SJSA1 (cell line): Measurements from ENCODE around the gene ZSCAN25. TPM values are rescaled to one million over a fixed set of nuclear protein-coding genes. Genes with fewer than 3 reads are reported as not detected.
"Not testable (repeated sequence)": the region's sequence is repeated elsewhere in the genome, so short reads cannot be mapped to it uniquely, and the experiment has no call there.

Experiments used
- DNase-seq, 2 experiments: peaks; one replicate each; pipeline ENCODE4 v3.0.0-alpha.2; 2015 to 2020; ENCODE audit warnings: low spot score in 2 of 2, low read depth in 1 of 2
- H3K27ac ChIP-seq: fragments of 250-450 bp; sonication (Bioruptor Pico); 2 replicates; pipeline ENCODE4 v1.5.1; 2020; ENCODE audit warnings: mild to moderate bottlenecking, moderate library complexity
- H3K27me3 ChIP-seq: fragments of 250-450 bp; sonication (Bioruptor Pico); replicated peaks from 2 replicates; pipeline ENCODE4 v1.5.1; 2020; ENCODE audit warnings: mild to moderate bottlenecking, moderate library complexity
- H3K36me3 ChIP-seq: fragments of 250-450 bp; sonication (Bioruptor Pico); 2 replicates; pipeline ENCODE4 v1.5.1; 2020; ENCODE audit warnings: mild to moderate bottlenecking
- H3K4me1 ChIP-seq: fragments of 250-450 bp; sonication (Bioruptor Pico); replicated peaks from 2 replicates; pipeline ENCODE4 v1.6.1; 2021; ENCODE audit warnings: mild to moderate bottlenecking
- H3K4me3 ChIP-seq: fragments of 250-450 bp; sonication (Bioruptor Pico); 2 replicates; pipeline ENCODE4 v1.5.1; 2020; ENCODE audit warnings: mild to moderate bottlenecking
- H3K9me3 ChIP-seq: fragments of 250-450 bp; sonication (Bioruptor Pico); replicated peaks from 2 replicates; pipeline ENCODE4 v1.5.1; 2020; ENCODE audit warnings: mild to moderate bottlenecking
- total RNA-seq: library from RNA; depleted of rRNA; stranded (reverse); fragments of >200 nt; shearing (Covaris generic); gene quantifications from 2 replicates; pipeline ENCODE4 v1.2.3, GENCODE V29; 2014

ZSCAN25 gene
- total RNA-seq, 1 experiment from 2014 or later, result 28.3 TPM

DNA sequence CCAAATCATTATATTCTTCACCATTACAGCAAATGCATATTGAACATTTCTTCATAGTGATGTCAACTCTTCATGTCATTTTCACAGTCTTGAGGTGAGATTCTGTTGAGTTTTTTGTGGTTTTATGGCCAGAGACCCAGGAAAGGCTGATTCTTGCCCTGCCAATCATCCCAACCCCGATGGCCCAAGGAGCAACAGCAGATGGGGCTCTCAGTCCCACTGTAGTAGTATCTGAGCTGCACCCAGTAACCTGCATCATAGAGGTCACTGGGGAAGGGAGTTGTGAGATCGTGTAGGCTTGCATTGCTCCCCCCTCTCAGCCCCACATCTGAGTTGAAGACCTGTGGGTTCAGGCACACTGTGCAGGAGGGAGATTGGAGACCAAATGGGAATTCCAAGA, 26.7 kb downstream of the ZSCAN25 start:
- Histone ChIP-seq H3K36me3 (peaks cover 6% of the 10 kb centered on the region), H3K4me3 (no peak overlapping the region), H3K9me3 (no peaks in the 10 kb centered on the region), H3K4me1 (no peaks in the 10 kb centered on the region), H3K27me3 (no peaks in the 10 kb centered on the region), H3K27ac (no peak overlapping the region)
- no peak for DNase-seq

DNA sequence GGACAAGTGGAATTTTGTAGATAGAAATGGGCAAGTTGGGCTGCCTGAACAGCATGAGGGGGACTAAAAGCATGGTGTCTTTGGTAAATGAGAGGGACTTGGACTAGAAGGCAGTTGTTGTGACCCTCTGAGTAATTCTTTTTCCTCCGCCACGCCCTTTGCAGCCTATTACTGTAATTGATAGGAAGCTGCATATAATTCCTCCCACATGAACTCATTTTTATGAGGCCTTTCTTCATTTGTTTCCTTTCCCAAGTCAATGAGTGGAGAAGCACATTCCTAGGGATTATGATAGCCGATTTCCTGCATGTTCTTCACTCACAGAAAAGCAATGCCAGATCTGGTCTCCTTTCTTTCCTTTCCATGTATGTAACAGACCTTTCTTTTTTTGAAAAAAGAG, 27.7 kb downstream of the ZSCAN25 start:
- Histone ChIP-seq H3K36me3 (no peaks in the 10 kb centered on the region; the same call in 1 of the 2 replicates), H3K9me3 (no peaks in the 10 kb centered on the region), H3K4me3 (no peak overlapping the region), H3K4me1 (0 out of 2 replicates have a peak, but pooled peaks cover 3% of the 10 kb centered on the region), H3K27me3 (no peaks in the 10 kb centered on the region), H3K27ac (no peak overlapping the region)
- DNase-seq, result no peak

DNA sequence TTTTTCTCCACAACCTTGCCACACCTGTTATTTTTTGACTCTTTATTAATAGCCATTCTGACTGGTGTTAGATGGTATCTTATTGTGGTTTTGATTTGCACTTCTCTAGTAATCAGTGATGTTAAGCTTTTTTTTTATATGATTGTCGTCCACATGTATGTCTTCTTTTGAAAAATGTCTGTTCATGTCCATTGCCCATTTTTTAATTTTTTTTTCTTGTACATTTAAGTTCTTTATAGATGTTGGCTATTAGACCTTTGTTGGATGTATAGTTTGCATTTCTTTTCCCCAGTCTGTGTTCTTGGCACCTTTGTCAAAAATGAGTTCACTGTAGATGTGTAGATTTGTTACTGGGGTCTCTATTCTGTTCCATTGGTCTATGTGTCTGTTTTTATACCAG, 28.8 kb downstream of the ZSCAN25 start:
- Histone ChIP-seq H3K36me3 (no peaks in the 10 kb centered on the region; the same call in 1 of the 2 replicates), H3K9me3 (no peaks in the 10 kb centered on the region), H3K27ac (no peak overlapping the region), H3K27me3 (no peaks in the 10 kb centered on the region), H3K4me3 (no peak overlapping the region), H3K4me1 (0 out of 2 replicates have a peak, but pooled peaks cover 3% of the 10 kb centered on the region)
- DNase-seq, result no peak

DNA sequence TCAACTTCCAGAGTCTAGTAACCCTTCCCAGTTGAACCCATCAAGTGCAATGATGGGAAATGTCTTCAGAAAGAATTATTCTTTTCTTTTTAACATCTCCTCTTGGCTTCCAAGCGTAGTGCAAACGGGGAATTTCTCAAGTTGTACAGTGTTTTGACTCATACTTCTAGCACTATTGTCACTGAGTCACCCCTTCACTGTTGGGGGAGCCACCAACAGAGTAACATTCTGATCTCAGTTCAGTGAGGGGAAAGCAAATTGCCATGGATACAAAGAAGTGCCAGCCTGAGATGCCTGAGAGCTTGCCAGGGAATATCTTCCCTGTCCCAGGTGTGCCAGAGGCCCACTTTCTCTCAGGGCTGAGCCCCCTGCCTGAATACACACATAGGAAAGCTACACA, 32.1 kb downstream of the ZSCAN25 start:
- Histone ChIP-seq H3K27me3 (no peaks in the 10 kb centered on the region), H3K36me3 (no peaks in the 10 kb centered on the region; the same call in 1 of the 2 replicates), H3K4me1 (0 out of 2 replicates have a peak, but pooled peaks cover 3% of the 10 kb centered on the region), H3K4me3 (no peak overlapping the region), H3K27ac (no peak overlapping the region), H3K9me3 (no peaks in the 10 kb centered on the region)
- DNase-seq, result no peak

DNA sequence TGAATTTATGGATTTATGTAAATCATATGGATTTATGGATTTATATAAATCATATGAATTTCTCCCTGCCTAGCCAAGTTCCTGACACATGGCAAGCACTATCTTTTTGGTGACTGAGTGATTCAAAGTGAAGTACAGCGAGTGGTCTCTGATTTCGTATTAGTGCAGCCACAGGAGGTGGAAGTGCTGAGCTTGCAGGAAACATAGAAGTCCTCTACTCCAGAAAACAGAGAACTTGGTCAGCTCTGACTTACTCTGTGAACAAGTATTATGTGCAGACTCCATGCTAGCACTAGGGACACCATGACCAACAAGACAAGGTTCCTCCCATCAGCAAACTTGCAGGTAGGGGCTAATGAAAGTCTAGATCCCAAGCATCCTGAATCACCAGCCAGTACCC, 34.5 kb downstream of the ZSCAN25 start:
- Histone ChIP-seq H3K36me3 (no peaks in the 10 kb centered on the region; the same call in 1 of the 2 replicates), H3K4me1 (0 out of 2 replicates have a peak, but pooled peaks cover 3% of the 10 kb centered on the region), H3K9me3 (no peaks in the 10 kb centered on the region), H3K27me3 (no peaks in the 10 kb centered on the region), H3K4me3 (no peak overlapping the region), H3K27ac (no peak overlapping the region)
- DNase-seq, result no peak

DNA sequence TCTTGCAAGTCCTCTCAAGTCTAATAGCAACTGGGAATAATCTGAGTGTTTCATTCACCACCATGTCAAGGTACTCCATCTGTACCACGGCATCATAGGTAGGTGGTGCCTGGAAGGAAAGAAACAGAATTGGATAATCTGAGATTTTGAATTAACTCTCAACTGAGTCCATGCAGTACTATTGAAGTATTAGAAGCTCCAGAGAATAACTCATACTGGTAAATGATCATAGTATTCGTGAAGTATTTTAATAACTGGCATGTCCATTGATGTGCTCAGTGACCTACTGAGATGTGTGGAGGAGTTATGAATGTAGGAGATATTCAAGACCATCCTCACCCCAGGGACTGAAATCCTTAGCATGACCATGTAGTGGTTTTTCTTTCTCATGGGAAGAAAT, 35.9 kb downstream of the ZSCAN25 start:
- Histone ChIP-seq H3K9me3 (no peaks in the 10 kb centered on the region), H3K36me3 (no peaks in the 10 kb centered on the region; the same call in 1 of the 2 replicates), H3K27ac (no peak overlapping the region), H3K4me1 (0 out of 2 replicates have a peak, but pooled peaks cover 3% of the 10 kb centered on the region), H3K27me3 (no peaks in the 10 kb centered on the region), H3K4me3 (no peak overlapping the region)
- no peak for DNase-seq

DNA sequence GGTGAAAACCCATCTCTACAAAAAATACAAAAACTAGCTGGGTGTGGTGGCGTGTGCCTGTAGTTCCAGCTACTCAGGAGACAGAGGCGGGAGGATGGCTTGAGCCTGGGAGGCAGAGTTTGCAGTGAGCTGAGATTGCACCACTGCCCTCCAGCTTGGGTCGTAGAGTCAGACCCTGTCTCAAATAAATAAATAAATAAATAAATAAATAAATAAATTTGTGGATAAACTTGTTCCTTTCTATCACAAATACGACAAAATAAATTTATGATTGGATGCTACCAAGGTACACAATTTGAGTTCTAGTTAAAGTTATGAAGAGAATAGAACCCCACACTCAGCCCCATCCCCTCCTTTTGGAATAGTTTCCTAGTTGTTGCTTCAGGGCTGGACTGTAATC, 36.5 kb downstream of the ZSCAN25 start:
- not testable (repeated sequence) for H3K4me3 ChIP-seq, DNase-seq, H3K27ac ChIP-seq, H3K36me3 ChIP-seq, H3K4me1 ChIP-seq, H3K9me3 ChIP-seq, H3K27me3 ChIP-seq

DNA sequence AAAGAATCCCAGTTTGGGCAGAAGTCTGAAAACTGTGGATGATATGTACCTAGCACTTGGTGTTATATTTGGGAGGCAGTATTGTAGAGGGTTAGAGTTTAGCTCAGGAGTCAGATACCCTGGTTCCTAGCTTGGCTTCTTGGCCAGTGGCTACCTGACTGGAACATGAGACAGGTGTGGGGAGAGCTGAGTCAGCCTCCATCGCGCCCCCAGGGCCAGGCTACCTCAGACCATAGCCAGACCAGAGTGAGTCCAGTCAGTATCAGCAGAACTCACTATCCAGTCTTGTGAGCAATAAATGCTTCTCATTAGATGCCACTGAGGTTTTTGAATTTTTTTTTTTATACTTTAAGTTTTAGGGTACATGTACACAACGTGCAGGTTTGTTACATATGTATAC, 37.0 kb downstream of the ZSCAN25 start:
- no peaks in the 10 kb centered on the region for H3K27me3 ChIP-seq

DNA sequence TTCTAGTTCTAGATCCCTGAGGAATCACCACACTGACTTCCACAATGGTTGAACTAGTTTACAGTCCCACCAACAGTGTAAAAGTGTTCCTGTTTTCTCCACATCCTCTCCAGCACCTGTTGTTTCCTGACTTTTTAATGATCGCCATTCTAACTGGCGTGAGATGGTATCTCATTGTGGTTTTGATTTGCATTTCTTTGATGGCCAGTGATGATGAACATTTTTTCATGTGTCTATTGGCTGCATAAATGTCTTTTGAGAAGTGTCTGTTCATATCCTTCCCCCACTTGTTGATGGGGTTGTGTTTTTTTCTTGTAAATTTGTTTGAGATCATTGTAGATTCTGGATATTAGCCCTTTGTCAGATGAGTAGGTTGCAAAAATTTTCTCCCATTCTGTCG, 37.9 kb downstream of the ZSCAN25 start:
- not testable (repeated sequence) for H3K36me3 ChIP-seq, DNase-seq, H3K4me1 ChIP-seq, H3K27me3 ChIP-seq, H3K27ac ChIP-seq, H3K4me3 ChIP-seq, H3K9me3 ChIP-seq

More for the DNA sequence above, 37.0 kb downstream of the ZSCAN25 start:
- DNase-seq, result no peak
- Histone ChIP-seq H3K36me3 (no peaks in the 10 kb centered on the region; the same call in 1 of the 2 replicates), H3K27ac (no peak overlapping the region), H3K4me3 (no peak overlapping the region), H3K9me3 (no peaks in the 10 kb centered on the region), H3K4me1 (0 out of 2 replicates have a peak, but pooled peaks cover 2% of the 10 kb centered on the region)

DNA sequence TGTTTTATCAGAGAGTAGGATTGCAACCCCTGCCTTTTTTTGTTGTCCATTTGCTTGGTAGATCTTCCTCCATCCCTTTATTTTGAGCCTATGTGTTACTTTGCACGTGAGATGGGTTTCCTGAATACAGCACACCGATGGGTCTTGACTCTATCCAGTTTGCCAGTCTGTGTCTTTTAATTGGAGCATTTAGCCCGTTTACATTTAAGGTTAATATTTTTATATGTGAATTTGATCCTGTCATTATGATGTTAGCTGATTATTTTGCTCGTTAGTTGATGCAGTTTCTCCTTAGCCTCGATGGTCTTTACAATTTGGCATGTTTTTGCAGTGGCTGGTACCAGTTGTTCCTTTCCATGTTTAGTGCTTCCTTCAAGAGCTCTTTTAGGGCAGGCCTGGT, 41.1 kb downstream of the ZSCAN25 start:
- H3K27ac ChIP-seq, H3K36me3 ChIP-seq, H3K9me3 ChIP-seq, DNase-seq, H3K27me3 ChIP-seq, H3K4me3 ChIP-seq, H3K4me1 ChIP-seq: not testable (repeated sequence)

DNA sequence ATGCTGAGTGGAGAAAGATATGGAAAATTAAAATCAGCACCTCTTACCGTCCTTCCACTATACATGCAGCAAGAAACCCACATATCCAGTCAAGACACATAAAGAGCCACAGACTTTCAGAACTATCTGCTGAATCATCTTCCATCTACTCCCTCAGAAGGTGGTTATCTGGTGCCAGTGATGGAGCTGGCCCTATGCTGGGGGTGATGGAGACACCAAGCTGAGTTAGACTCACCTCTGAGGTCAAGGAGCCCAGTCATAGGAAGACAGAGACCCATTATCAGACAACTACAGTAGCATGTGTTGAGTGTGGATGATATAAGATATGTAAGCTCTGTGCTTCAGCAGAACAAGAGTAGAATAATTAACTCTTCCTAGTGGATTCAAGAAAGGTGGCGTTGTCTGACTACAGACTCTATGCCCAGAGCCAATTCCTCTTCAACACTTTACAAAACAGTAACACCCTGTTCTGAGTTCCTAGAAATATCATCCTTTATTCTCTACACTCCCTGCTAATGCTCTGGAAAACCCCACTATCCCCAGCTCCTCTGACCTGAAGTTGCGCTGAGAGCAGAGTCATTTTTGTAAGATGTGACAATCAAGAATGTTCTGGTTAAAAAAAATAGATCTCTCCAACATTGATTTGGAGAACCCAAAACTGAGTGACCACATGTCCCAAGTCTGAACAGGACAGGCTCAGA, 48.7 kb downstream of the ZSCAN25 start:
- H3K9me3 ChIP-seq, result no peaks in the 10 kb centered on the region

DNA sequence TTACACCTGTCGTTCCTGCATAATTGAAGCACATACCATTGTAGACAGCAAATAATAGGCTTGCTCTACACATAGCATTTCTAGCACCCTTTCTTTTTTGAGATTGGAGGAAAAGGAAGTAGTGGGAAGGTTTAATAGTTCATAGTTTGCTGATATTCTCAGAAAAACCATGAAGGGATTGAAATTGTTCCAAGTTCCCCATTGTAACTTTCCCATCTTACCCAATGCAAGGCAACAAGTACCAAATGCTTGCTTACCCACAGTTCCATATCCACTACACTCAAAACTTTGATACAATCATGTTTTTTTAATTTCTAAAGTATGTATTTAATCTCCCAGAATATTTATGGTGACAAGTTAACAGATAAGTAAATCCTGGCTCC, 49.3 kb downstream of the ZSCAN25 start:
- Histone ChIP-seq H3K4me3 (no peak overlapping the region), H3K27me3 (no peaks in the 10 kb centered on the region), H3K36me3 (no peaks in the 10 kb centered on the region; the same call in 1 of the 2 replicates), H3K27ac (no peak overlapping the region), H3K9me3 (no peaks in the 10 kb centered on the region), H3K4me1 (no peaks in the 10 kb centered on the region)
- no peak for DNase-seq

More for the DNA sequence above, 48.7 kb downstream of the ZSCAN25 start:
- no peak overlapping the region for H3K4me3 ChIP-seq
- H3K27me3 ChIP-seq, result no peaks in the 10 kb centered on the region
- no peak for DNase-seq
- H3K4me1 ChIP-seq, result no peaks in the 10 kb centered on the region
- no peaks in the 10 kb centered on the region; the same call in 1 of the 2 replicates for H3K36me3 ChIP-seq
- H3K27ac ChIP-seq, result no peak overlapping the region

DNA sequence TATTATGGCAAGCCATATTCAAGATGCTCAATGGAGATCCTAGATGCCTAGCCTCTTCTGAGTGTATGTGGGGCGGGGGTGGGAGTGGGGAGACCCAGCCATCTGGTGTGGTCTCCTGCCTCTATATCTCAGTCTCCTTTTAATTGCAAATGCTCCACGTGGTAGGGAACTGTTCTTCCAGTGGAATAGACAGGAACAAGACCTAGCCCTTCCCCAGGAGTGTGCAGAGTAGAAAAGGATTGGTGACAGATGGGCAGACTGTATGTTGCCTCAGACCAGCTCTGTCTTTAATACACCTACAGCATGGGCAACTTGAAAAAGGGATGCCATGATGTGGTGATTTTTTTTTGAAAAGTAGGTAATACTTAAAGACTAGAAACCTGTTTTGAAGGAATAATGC, 50.4 kb downstream of the ZSCAN25 start:
- Histone ChIP-seq H3K36me3 (no peaks in the 10 kb centered on the region), H3K27me3 (no peaks in the 10 kb centered on the region), H3K27ac (no peak overlapping the region), H3K4me3 (no peak overlapping the region), H3K9me3 (no peaks in the 10 kb centered on the region), H3K4me1 (no peaks in the 10 kb centered on the region)
- no peak for DNase-seq

DNA sequence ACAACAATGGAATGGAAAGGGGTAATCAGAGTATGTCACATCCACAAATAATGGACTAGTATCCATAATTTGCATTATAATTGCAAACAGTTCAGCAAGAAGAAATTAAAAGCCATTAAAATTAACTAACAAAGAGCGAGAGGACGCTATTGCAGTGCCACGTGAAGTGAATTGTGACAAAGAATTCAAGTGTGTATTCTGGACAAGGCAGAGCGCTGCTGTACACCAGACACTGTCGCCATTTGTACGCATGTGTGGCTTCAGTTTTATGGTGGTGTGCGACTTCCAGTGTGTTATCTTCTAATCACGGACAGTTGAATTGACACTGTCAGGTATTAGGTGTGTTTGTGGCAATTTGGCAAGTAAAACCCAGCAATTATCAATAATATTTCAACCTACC, 51.8 kb downstream of the ZSCAN25 start:
- Histone ChIP-seq H3K4me1 (no peaks in the 10 kb centered on the region), H3K4me3 (no peak overlapping the region), H3K27ac (no peak overlapping the region), H3K9me3 (no peaks in the 10 kb centered on the region), H3K36me3 (no peaks in the 10 kb centered on the region), H3K27me3 (no peaks in the 10 kb centered on the region)
- no peak for DNase-seq

DNA sequence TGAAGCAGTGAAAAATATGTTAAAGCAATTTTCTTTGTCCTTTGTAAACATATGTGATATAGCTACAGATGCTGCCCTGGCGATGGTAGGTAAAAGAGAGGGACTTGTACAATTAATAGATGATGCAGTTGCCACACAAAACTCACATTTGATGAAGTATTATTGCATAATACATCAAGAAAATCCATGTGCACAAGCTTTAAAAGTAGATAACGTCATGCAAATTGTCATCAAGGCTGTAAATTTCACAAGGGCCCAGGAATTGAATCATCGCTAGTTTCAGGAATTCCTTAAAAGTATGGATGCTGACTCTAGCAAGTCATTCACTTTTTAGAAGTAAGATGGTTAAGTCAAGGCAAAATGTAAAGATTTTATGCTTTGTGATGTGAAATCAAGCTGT, 53.0 kb downstream of the ZSCAN25 start:
- H3K9me3 ChIP-seq, result no peaks in the 10 kb centered on the region
- no peaks in the 10 kb centered on the region for H3K36me3 ChIP-seq
- H3K27me3 ChIP-seq, result no peaks in the 10 kb centered on the region
- H3K4me3 ChIP-seq, result no peak overlapping the region
- no peak overlapping the region for H3K27ac ChIP-seq
- no peaks in the 10 kb centered on the region for H3K4me1 ChIP-seq
- no peak for DNase-seq
